Uterus (tissue), 2 donors: ENCODE measurements around the gene OGDHL.

Source experiments
- POLR2A ChIP-seq, 2 donors: fragments of 450-650 bp; IDR thresholded peaks; one replicate each; pipeline ENCODE4 v1.6.1; 2016; ENCODE audit warnings: antibody characterized with exemption in 2 of 2, mild to moderate bottlenecking in 1 of 2, moderate library complexity in 1 of 2
- TF ChIP-seq, protein P1 (sequence below), 4 experiments: fragments of 200-600 bp in 2 of 4; fragments of 450-650 bp in 2 of 4; sonication (generic) in 2 of 4; IDR thresholded peaks; one replicate each; pipeline ENCODE4 v1.5.1; 2016 to 2019; ENCODE audit warnings: antibody characterized with exemption in 4 of 4, mild to moderate bottlenecking in 2 of 4, moderate library complexity in 1 of 4

- TF ChIP-seq, protein P1, sequence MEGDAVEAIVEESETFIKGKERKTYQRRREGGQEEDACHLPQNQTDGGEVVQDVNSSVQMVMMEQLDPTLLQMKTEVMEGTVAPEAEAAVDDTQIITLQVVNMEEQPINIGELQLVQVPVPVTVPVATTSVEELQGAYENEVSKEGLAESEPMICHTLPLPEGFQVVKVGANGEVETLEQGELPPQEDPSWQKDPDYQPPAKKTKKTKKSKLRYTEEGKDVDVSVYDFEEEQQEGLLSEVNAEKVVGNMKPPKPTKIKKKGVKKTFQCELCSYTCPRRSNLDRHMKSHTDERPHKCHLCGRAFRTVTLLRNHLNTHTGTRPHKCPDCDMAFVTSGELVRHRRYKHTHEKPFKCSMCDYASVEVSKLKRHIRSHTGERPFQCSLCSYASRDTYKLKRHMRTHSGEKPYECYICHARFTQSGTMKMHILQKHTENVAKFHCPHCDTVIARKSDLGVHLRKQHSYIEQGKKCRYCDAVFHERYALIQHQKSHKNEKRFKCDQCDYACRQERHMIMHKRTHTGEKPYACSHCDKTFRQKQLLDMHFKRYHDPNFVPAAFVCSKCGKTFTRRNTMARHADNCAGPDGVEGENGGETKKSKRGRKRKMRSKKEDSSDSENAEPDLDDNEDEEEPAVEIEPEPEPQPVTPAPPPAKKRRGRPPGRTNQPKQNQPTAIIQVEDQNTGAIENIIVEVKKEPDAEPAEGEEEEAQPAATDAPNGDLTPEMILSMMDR (IDR thresholded peaks at IDR 0.05): no peak
- TF ChIP-seq POLR2A (IDR thresholded peaks at IDR 0.05): no peak
These were observed 10.2 kb downstream of the OGDHL start for GRCh38 chr10:49751636-49752510.
